K562 (cell line): ENCODE measurements around the gene ABHD8. TPM values are rescaled to one million over a fixed set of nuclear protein-coding genes. Genes with fewer than 3 reads are reported as not detected.

ENCODE experiments used
- BDP1 ChIP-seq: IDR thresholded peaks from 3 replicates; pipeline ENCODE4 v1.6.1; 2011; ENCODE audit not compliant: insufficient read length, insufficient read depth
- BRD4 ChIP-seq: fragments of 200-600 bp; sonication (generic); IDR thresholded peaks from 2 replicates; pipeline ENCODE4 v1.6.1; 2017; ENCODE audit warnings: inconsistent platforms
- CHD1 ChIP-seq: fragments of 200-600 bp; sonication (generic); IDR thresholded peaks from one replicate; pipeline ENCODE4 v1.6.1; 2012; ENCODE audit warnings: mild to moderate bottlenecking, moderate library complexity, low read length, inconsistent platforms
- CHD2 ChIP-seq: IDR thresholded peaks from 2 replicates; pipeline ENCODE4 v1.6.1; 2011; ENCODE audit warnings: low read depth, low read length
- CHD4 ChIP-seq: fragments of 200-600 bp; sonication (generic); IDR thresholded peaks from 3 replicates; pipeline ENCODE4 v1.6.1; 2012; ENCODE audit warnings: low read depth, mild to moderate bottlenecking, mixed read lengths, low read length, inconsistent platforms; ENCODE audit not compliant: insufficient read depth, insufficient replicate concordance, poor library complexity, severe bottlenecking
- EGR1 ChIP-seq: fragments of 450-650 bp; conservative IDR thresholded peaks from 2 replicates; pipeline ENCODE4 v1.6.1; 2017; ENCODE audit warnings: mild to moderate bottlenecking
- ESRRA ChIP-seq: fragments of 450-650 bp; IDR thresholded peaks from 2 replicates; pipeline ENCODE4 v1.6.1; 2014; ENCODE audit warnings: low read depth, mild to moderate bottlenecking, moderate library complexity, borderline replicate concordance
- KLF6 ChIP-seq: fragments of 250-450 bp; sonication (Bioruptor Pico); IDR thresholded peaks from 2 replicates; pipeline ENCODE4 v1.4.0; 2020; ENCODE audit warnings: mild to moderate bottlenecking, moderate library complexity, borderline replicate concordance
- LCOR ChIP-seq: sonication (generic); formaldehyde crosslinking; IDR thresholded peaks from 2 replicates; pipeline ENCODE4 v1.8.0; 2022; ENCODE audit warnings: mild to moderate bottlenecking, missing genetic modification reagents
- NONO ChIP-seq, 2 experiments: fragments of 200-400 bp in 1 of 2; fragments of 450-650 bp in 1 of 2; formaldehyde crosslinking in 1 of 2; IDR thresholded peaks; 2 replicates each; pipeline ENCODE4 v1.6.1; 2017; ENCODE audit warnings: low read depth in 2 of 2, mild to moderate bottlenecking in 2 of 2, moderate library complexity in 2 of 2, low read length in 1 of 2
- NR4A1 ChIP-seq, 2 experiments: fragments of 250-450 bp in 1 of 2; fragments of 450-650 bp in 1 of 2; sonication (Bioruptor Pico) in 1 of 2; IDR thresholded peaks; 2 replicates each; pipeline versions ENCODE4 v1.4.0 to v1.6.1; 2016 to 2020; ENCODE audit warnings: mild to moderate bottlenecking in 2 of 2, missing compliant biosample characterization in 1 of 2, missing genetic modification characterization in 1 of 2, moderate library complexity in 1 of 2
- NRF1 ChIP-seq, 2 experiments: fragments of 450-650 bp; IDR thresholded peaks in 1 of 2; conservative IDR thresholded peaks in 1 of 2; 2 replicates each; pipeline ENCODE4 v1.6.1; 2014; ENCODE audit warnings: mild to moderate bottlenecking in 2 of 2
- RBM25 ChIP-seq: fragments of 200-400 bp; formaldehyde crosslinking; IDR thresholded peaks from 2 replicates; pipeline ENCODE4 v1.6.1; 2018; ENCODE audit warnings: low read length, low read depth, moderate library complexity; ENCODE audit not compliant: severe bottlenecking
- SAP30 ChIP-seq: fragments of 200-600 bp; sonication (generic); IDR thresholded peaks from 2 replicates; pipeline ENCODE4 v1.6.1; 2012; ENCODE audit warnings: borderline replicate concordance, low read depth, mild to moderate bottlenecking, moderate library complexity, low read length, control low read depth, inconsistent platforms; ENCODE audit not compliant: insufficient read depth, poor library complexity, severe bottlenecking
- SIN3A ChIP-seq, 2 experiments: fragments of 150-350 bp in 1 of 2; IDR thresholded peaks; 2 replicates each; pipeline ENCODE4 v1.6.1; 2011 to 2016; ENCODE audit warnings: borderline replicate concordance in 2 of 2, low read depth in 2 of 2, low read length in 2 of 2, mild to moderate bottlenecking in 2 of 2, moderate library complexity in 2 of 2; ENCODE audit not compliant: control insufficient read depth in 1 of 2
- SRSF7 ChIP-seq: fragments of 200-400 bp; formaldehyde crosslinking; optimal IDR thresholded peaks from 2 replicates; pipeline ENCODE3; 2017; ENCODE audit warnings: mild to moderate bottlenecking, low read depth, low read length
- TRIM28 ChIP-seq: fragments of 450-650 bp; IDR thresholded peaks from 2 replicates; pipeline ENCODE4 v1.6.1; 2017
- YBX1 ChIP-seq: fragments of 450-650 bp; IDR thresholded peaks from 2 replicates; pipeline ENCODE4 v1.7.1; 2016; ENCODE audit warnings: mild to moderate bottlenecking
- ZNF511 ChIP-seq: sonication (generic); formaldehyde crosslinking; IDR thresholded peaks from 2 replicates; pipeline ENCODE4 v1.8.0; 2022; ENCODE audit warnings: mild to moderate bottlenecking, missing genetic modification reagents
- ZNF778 ChIP-seq: fragments of 450-650 bp; formaldehyde crosslinking; IDR thresholded peaks from 2 replicates; pipeline ENCODE4 v1.4.0; 2020; ENCODE audit warnings: mild to moderate bottlenecking, moderate library complexity
- polyA plus RNA-seq, 8 experiments: library from polyadenylated mRNA; depleted of rRNA in 4 of 8; stranded (reverse) in 5 of 8; unstranded in 3 of 8; fragments of >200 nt; fragmentation: Nextera tagmentation in 2 of 8; fragmentation: Illumina TruSeq in 1 of 8; extraction: Ambion mirVana in 2 of 8; extraction: Trizol in 1 of 8; gene quantifications; 2 replicates each; pipeline versions ENCODE4 v1.2.1 to v1.2.3, GENCODE V29; 2011 to 2014; ENCODE audit warnings: inconsistent platforms in 1 of 8, missing spikeins in 1 of 8
- total RNA-seq, 7 experiments: library from RNA; depleted of rRNA in 6 of 7; stranded (reverse); fragments of >200 nt in 6 of 7; fragmentation: Illumina TruSeq in 2 of 7; extraction: Trizol in 2 of 7; gene quantifications; 2 replicates each; pipeline versions ENCODE4 v1.2.1 to v1.2.3, GENCODE V29; 2011 to 2021; ENCODE audit warnings: low replicate concordance in 1 of 7
- TF ChIP-seq, protein P1 (sequence below): fragments of 450-650 bp; IDR thresholded peaks from 2 replicates; pipeline ENCODE4 v1.6.1; 2016
- TF ChIP-seq, protein P2 (sequence below), 2 experiments: fragments of 450-650 bp; conservative IDR thresholded peaks; 2 replicates each; pipeline ENCODE4 v1.6.1; 2017; ENCODE audit warnings: mild to moderate bottlenecking in 2 of 2, moderate library complexity in 2 of 2
- TF ChIP-seq, protein P3 (sequence below): fragments of 250-450 bp; sonication (Bioruptor Pico); IDR thresholded peaks from 2 replicates; pipeline ENCODE4 v1.5.0; 2021

ABHD8 gene
- total and polyA plus RNA-seq, 9 of the 15 experiments (the other 6 are each of a cell fraction or from before 2014, with no cell fraction given): 0.04 to 6.6 (median 2.0) TPM; not detected in 1

- TF ChIP-seq ESRRA (peak; percentile 81; the same call in 1 of the 2 replicates), CHD2 (peak; percentile 90), BRD4 (no peak), CHD4 (peak; percentile 44), SAP30 (peak; percentile 42), RBM25 (peak; percentile 98), YBX1 (no peak), NRF1 (conservative IDR thresholded peaks at IDR 0.05 in 1 of 2, IDR thresholded peaks at IDR 0.05 in 1 of 2) (peak in 1 of 2 experiments; percentile 74), SRSF7 (no peak), ZNF511 (CRISPR knock-in tag) (no peak), KLF6 (CRISPR knock-in tag) (0 out of 2 replicates have a peak, but pooled peaks have one; percentile 11), EGR1 (peak; percentile 87), NONO (IDR thresholded peaks at IDR 0.05; ENCODE audit: low read depth in 2 of 2, low read length in 1 of 2) (no peak), BDP1 (peak; percentile 27), CHD1 (peak; percentile 87), SIN3A (IDR thresholded peaks at IDR 0.05; ENCODE audit: borderline replicate concordance in 2 of 2, control insufficient read depth in 1 of 2, low read depth in 2 of 2, low read length in 2 of 2) (peak in 1 of 2 experiments; percentile 40; a peak in 3 of 4 replicates), NR4A1 (CRISPR knock-in tag; IDR thresholded peaks at IDR 0.05) (0 out of 2 replicates have a peak, but pooled peaks have one; percentile 25), NR4A1 (tag; IDR thresholded peaks at IDR 0.05) (no peak), LCOR (CRISPR knock-in tag) (peak; percentile 91), ZNF778 (CRISPR knock-in tag) (no peak), TRIM28 (no peak)
- TF ChIP-seq, protein P1, sequence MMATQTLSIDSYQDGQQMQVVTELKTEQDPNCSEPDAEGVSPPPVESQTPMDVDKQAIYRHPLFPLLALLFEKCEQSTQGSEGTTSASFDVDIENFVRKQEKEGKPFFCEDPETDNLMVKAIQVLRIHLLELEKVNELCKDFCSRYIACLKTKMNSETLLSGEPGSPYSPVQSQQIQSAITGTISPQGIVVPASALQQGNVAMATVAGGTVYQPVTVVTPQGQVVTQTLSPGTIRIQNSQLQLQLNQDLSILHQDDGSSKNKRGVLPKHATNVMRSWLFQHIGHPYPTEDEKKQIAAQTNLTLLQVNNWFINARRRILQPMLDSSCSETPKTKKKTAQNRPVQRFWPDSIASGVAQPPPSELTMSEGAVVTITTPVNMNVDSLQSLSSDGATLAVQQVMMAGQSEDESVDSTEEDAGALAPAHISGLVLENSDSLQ: peak; percentile 76
- TF ChIP-seq, protein P2, sequence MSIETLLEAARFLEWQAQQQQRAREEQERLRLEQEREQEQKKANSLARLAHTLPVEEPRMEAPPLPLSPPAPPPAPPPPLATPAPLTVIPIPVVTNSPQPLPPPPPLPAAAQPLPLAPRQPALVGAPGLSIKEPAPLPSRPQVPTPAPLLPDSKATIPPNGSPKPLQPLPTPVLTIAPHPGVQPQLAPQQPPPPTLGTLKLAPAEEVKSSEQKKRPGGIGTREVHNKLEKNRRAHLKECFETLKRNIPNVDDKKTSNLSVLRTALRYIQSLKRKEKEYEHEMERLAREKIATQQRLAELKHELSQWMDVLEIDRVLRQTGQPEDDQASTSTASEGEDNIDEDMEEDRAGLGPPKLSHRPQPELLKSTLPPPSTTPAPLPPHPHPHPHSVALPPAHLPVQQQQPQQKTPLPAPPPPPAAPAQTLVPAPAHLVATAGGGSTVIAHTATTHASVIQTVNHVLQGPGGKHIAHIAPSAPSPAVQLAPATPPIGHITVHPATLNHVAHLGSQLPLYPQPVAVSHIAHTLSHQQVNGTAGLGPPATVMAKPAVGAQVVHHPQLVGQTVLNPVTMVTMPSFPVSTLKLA (conservative IDR thresholded peaks at IDR 0.05): peak; percentile 27 to 29; a peak in 3 of 4 replicates
- TF ChIP-seq, protein P3, sequence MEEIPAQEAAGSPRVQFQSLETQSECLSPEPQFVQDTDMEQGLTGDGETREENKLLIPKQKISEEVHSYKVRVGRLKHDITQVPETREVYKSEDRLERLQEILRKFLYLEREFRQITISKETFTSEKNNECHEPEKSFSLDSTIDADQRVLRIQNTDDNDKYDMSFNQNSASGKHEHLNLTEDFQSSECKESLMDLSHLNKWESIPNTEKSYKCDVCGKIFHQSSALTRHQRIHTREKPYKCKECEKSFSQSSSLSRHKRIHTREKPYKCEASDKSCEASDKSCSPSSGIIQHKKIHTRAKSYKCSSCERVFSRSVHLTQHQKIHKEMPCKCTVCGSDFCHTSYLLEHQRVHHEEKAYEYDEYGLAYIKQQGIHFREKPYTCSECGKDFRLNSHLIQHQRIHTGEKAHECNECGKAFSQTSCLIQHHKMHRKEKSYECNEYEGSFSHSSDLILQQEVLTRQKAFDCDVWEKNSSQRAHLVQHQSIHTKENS (CRISPR knock-in tag): no peak
Observed at GRCh38 chr19:17309198-17309964, 6.2 kb upstream of the ABHD8 start, which contains the start of gene DDA1 (continued).
